Measurements from ENCODE around the gene STAG1. TPM values are rescaled to one million over a fixed set of nuclear protein-coding genes. Genes with fewer than 3 reads are reported as not detected.

STAG1 gene
- polyA plus RNA-seq, 3 donors: 7.2 to 10.0 (median 7.5) TPM

DNA sequence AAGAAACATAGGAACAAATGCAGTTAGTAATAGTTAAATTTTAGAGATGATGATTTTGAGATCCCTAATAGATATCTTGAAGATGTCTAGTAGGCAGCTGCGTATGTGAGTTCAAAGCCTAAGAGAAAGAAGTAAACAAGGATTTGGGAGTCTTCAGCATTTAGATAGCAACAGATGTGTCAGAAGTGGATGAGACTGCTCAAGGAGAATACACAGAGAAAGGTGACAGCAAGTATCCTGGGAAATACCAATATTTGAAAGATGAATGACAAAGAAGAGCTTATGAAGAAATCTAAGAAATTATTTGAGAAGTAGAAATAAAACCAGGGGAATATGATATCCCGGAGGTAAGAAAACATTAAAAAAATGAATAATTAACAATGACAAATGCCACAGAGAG lies 371.1 kb downstream of the STAG1 start:
- no peak for DNase-seq
- no peaks in the 10 kb centered on the region for H3K27me3 ChIP-seq (ENCODE audit: control insufficient read depth in 2 of 2, insufficient read depth in 2 of 2, low read length in 2 of 2)
- peaks cover 4 to 7% of the 10 kb centered on the region in 2 donors for H3K36me3 ChIP-seq (replicated peaks in 1 of 2; ENCODE audit: control insufficient read depth in 1 of 2, insufficient read depth in 2 of 2, low read length in 2 of 2)
- H3K9ac ChIP-seq (ENCODE audit: insufficient read depth, low read length, poor library complexity, severe bottlenecking): no peak overlapping the region
- intact Hi-C loops (cut with micrococcal nuclease): loop anchor here in 1 of 2 donors (10.0 kb wide), 1 partner anchor 306 kb away; no protein-coding TSS in a partner anchor
- no peaks in the 10 kb centered on the region for H4K20me1 ChIP-seq (ENCODE audit: insufficient read depth, low read length)
- no peak overlapping the region for H3K4me2 ChIP-seq (replicated peaks; ENCODE audit: extremely low read depth, low read length, poor library complexity, severe bottlenecking)
- H3K4me1 ChIP-seq (ENCODE audit: control insufficient read depth in 1 of 2, insufficient read depth in 2 of 2, low read length in 2 of 2): no peaks in the 10 kb centered on the region
- peaks cover 8 to 22% of the 10 kb centered on the region in 2 donors for H3K36me3 Mint-ChIP-seq
- no peaks in the 10 kb centered on the region for H3K9me3 ChIP-seq (replicated peaks in 1 of 2; ENCODE audit: control insufficient read depth in 1 of 2, insufficient read depth in 1 of 2, low read length in 2 of 2)
- H3K4me1 Mint-ChIP-seq: no peaks in the 10 kb centered on the region
- no peaks in the 10 kb centered on the region for H3K79me2 ChIP-seq (ENCODE audit: insufficient read depth, low read length)
- no peak overlapping the region for H3K4me3 Mint-ChIP-seq
- no peak overlapping the region for H3K4me3 ChIP-seq (replicated peaks in 1 of 3; ENCODE audit: low read depth in 2 of 3, low read length in 3 of 3)
- WGBS (ENCODE audit: insufficient coverage): 100% methylated on average over 1 of the region's 2 CpGs
- H3K9me3 Mint-ChIP-seq: no peaks in the 10 kb centered on the region
- H3K27me3 Mint-ChIP-seq (ENCODE audit: low read depth in 3 of 3): no peaks in the 10 kb centered on the region
- H2AFZ ChIP-seq (ENCODE audit: insufficient read depth, low read depth, low read length, poor library complexity, severe bottlenecking): no peak overlapping the region
- H3K27ac ChIP-seq (ENCODE audit: low read depth in 1 of 2, low read length in 2 of 2): no peak overlapping the region
- TF ChIP-seq, protein P1, sequence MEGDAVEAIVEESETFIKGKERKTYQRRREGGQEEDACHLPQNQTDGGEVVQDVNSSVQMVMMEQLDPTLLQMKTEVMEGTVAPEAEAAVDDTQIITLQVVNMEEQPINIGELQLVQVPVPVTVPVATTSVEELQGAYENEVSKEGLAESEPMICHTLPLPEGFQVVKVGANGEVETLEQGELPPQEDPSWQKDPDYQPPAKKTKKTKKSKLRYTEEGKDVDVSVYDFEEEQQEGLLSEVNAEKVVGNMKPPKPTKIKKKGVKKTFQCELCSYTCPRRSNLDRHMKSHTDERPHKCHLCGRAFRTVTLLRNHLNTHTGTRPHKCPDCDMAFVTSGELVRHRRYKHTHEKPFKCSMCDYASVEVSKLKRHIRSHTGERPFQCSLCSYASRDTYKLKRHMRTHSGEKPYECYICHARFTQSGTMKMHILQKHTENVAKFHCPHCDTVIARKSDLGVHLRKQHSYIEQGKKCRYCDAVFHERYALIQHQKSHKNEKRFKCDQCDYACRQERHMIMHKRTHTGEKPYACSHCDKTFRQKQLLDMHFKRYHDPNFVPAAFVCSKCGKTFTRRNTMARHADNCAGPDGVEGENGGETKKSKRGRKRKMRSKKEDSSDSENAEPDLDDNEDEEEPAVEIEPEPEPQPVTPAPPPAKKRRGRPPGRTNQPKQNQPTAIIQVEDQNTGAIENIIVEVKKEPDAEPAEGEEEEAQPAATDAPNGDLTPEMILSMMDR (IDR thresholded peaks at IDR 0.05): no peak
- peak overlapping the region in 1 of 7 donors; percentile 46 for H3K27ac Mint-ChIP-seq

DNA sequence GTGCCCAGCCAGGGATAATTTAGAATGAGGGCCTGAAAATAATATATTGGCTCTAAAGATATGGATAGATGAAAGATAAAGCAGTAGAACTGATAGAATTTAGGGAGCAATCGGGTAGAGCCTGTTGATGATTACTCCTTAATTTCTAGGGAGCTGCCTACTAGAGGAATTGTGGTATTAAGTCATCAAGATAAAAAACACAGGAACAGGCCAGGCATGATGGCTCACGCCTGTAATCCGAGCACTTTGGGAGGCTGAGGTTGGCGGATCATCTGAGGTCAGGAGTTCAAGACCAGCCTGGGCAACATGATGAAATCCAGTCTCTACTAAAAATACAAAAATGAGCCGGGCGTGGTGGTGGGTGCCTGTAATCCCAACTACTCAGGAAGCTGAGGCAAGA lies 371.6 kb downstream of the STAG1 start:
- no peak overlapping the region for H3K9ac ChIP-seq (ENCODE audit: insufficient read depth, low read length, poor library complexity, severe bottlenecking)
- H3K27me3 ChIP-seq (ENCODE audit: control insufficient read depth in 2 of 2, insufficient read depth in 2 of 2, low read length in 2 of 2): no peaks in the 10 kb centered on the region
- no peak overlapping the region for H3K4me2 ChIP-seq (replicated peaks; ENCODE audit: extremely low read depth, low read length, poor library complexity, severe bottlenecking)
- Mint-ChIP-seq H3K36me3 (peaks cover 8 to 23% of the 10 kb centered on the region in 2 donors), H3K27me3 (ENCODE audit: low read depth in 3 of 3) (no peaks in the 10 kb centered on the region), H3K4me3 (no peak overlapping the region), H3K27ac (peak overlapping the region in 3 of 7 donors; percentile 32 to 54 (median 46)), H3K9me3 (no peaks in the 10 kb centered on the region), H3K4me1 (no peaks in the 10 kb centered on the region)
- H3K27ac ChIP-seq (ENCODE audit: low read depth in 1 of 2, low read length in 2 of 2): no peak overlapping the region
- WGBS (ENCODE audit: insufficient coverage): 91% methylated on average over 1 of the region's 6 CpGs
- no peaks in the 10 kb centered on the region for H3K4me1 ChIP-seq (ENCODE audit: control insufficient read depth in 1 of 2, insufficient read depth in 2 of 2, low read length in 2 of 2)
- TF ChIP-seq, protein P1 (IDR thresholded peaks at IDR 0.05): no peak
- no peak overlapping the region for H2AFZ ChIP-seq (ENCODE audit: insufficient read depth, low read depth, low read length, poor library complexity, severe bottlenecking)
- intact Hi-C loops (cut with micrococcal nuclease): loop anchor here in 1 of 2 donors (10.0 kb wide), 1 partner anchor 306 kb away; no protein-coding TSS in a partner anchor
- H3K36me3 ChIP-seq (replicated peaks in 1 of 2; ENCODE audit: control insufficient read depth in 1 of 2, insufficient read depth in 2 of 2, low read length in 2 of 2): peaks cover 4 to 8% of the 10 kb centered on the region in 2 donors
- no peaks in the 10 kb centered on the region for H3K9me3 ChIP-seq (replicated peaks in 1 of 2; ENCODE audit: control insufficient read depth in 1 of 2, insufficient read depth in 1 of 2, low read length in 2 of 2)
- no peaks in the 10 kb centered on the region for H3K79me2 ChIP-seq (ENCODE audit: insufficient read depth, low read length)
- no peak overlapping the region for H3K4me3 ChIP-seq (replicated peaks in 1 of 3; ENCODE audit: low read depth in 2 of 3, low read length in 3 of 3)
- H4K20me1 ChIP-seq (ENCODE audit: insufficient read depth, low read length): no peaks in the 10 kb centered on the region
- DNase-seq: no peak

Measured in CD14-positive monocyte (primary cell).